Measurements from ENCODE around the gene DGKB. TPM values are rescaled to one million over a fixed set of nuclear protein-coding genes. Genes with fewer than 3 reads are reported as not detected.

DGKB gene
- total and polyA plus RNA-seq, 12 donors, result 0.07 to 5.8 (median 1.5) TPM; not detected in 3

DNA sequence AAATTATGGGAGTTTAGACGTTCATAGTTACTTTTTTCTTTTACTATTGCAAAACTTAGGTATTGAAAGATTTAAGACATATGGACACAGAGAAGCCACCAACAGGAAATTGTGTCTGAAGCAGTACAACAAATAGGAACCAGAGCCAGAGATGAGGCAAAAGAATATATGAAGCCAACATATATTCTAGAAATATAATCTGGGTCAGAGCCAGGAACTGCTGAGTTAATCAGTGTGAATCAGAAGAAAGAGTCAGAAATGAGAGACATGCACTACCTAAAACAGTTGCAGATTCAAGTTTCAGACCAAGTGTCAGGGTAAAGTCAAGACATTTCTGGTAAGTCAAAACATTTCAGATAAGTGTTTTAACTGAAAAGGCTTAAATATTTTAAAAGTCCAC, 67.7 kb downstream of the DGKB start:
- intact Hi-C loops (cut with DNase I), result no loop called here
- TF ChIP-seq, protein P1, sequence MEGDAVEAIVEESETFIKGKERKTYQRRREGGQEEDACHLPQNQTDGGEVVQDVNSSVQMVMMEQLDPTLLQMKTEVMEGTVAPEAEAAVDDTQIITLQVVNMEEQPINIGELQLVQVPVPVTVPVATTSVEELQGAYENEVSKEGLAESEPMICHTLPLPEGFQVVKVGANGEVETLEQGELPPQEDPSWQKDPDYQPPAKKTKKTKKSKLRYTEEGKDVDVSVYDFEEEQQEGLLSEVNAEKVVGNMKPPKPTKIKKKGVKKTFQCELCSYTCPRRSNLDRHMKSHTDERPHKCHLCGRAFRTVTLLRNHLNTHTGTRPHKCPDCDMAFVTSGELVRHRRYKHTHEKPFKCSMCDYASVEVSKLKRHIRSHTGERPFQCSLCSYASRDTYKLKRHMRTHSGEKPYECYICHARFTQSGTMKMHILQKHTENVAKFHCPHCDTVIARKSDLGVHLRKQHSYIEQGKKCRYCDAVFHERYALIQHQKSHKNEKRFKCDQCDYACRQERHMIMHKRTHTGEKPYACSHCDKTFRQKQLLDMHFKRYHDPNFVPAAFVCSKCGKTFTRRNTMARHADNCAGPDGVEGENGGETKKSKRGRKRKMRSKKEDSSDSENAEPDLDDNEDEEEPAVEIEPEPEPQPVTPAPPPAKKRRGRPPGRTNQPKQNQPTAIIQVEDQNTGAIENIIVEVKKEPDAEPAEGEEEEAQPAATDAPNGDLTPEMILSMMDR (IDR thresholded peaks at IDR 0.05), result no peak
- TF ChIP-seq POLR2A (IDR thresholded peaks at IDR 0.05), result no peak
- H3K4me1 ChIP-seq (replicated peaks in 1 of 2), result no peaks in the 10 kb centered on the region
- no peaks in the 10 kb centered on the region for H3K9me3 ChIP-seq (replicated peaks in 1 of 3)
- no peak overlapping the region for H3K27ac ChIP-seq
- WGBS, 4 donors, result 38 to 55% (median 44%) methylated on average over 1 of the region's 1 CpG
- DNase-seq, result no peak
- H3K36me3 ChIP-seq (replicated peaks in 1 of 2), result no peaks in the 10 kb centered on the region
- H3K4me3 ChIP-seq, result no peak overlapping the region
- no peaks in the 10 kb centered on the region for H3K27me3 ChIP-seq

DNA sequence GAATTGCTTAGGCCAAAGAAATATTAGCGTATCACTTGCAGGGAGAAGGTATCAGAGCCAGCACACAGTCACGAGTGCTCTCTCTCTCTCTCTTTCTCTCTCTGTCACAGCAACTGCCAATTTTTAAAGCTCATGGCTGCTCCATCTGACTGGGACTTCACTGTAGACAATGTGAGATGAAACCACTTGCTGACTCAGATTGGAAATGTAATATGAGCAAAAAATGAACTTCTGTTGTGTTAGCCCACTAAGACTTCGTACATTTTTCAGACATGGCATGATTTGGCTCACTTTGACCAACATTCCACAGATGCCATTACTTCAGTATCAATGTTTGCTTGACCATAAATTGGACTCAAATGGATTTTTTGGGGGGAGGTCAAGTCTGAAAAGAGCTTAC, 68.1 kb downstream of the DGKB start:
- intact Hi-C loops (cut with DNase I), result no loop called here
- Histone ChIP-seq H3K9me3 (replicated peaks in 1 of 3) (no peaks in the 10 kb centered on the region), H3K4me1 (replicated peaks in 1 of 2) (no peaks in the 10 kb centered on the region), H3K27ac (no peak overlapping the region), H3K4me3 (no peak overlapping the region), H3K36me3 (replicated peaks in 1 of 2) (no peaks in the 10 kb centered on the region), H3K27me3 (no peaks in the 10 kb centered on the region)
- 52 to 64% (median 63%) methylated on average over 3 of the region's 3 CpGs for WGBS, 4 donors
- no peak for TF ChIP-seq POLR2A (IDR thresholded peaks at IDR 0.05)
- TF ChIP-seq, protein P1 (IDR thresholded peaks at IDR 0.05), result no peak
- no peak for DNase-seq

DNA sequence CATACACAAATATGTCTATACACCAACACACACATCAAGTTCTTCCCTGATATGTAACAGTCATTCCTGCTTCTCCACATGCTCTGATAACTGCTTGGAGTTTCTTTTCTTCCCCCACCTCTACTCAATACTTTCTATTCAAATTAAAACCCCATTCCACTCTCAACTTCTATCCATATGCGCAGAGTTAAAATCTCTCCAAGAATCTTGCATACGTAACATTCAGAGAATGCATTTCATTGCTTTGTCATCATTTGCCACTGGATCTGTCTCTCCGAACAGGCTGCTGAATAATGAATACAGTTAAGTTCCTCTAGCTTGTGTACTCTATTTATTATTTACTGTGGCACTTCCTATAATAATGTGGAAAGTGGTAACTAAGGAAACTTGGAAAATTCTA, 68.8 kb downstream of the DGKB start:
- TF ChIP-seq, protein P1 (IDR thresholded peaks at IDR 0.05), result no peak
- TF ChIP-seq POLR2A (IDR thresholded peaks at IDR 0.05), result no peak
- H3K4me3 ChIP-seq, result no peak overlapping the region

DNA sequence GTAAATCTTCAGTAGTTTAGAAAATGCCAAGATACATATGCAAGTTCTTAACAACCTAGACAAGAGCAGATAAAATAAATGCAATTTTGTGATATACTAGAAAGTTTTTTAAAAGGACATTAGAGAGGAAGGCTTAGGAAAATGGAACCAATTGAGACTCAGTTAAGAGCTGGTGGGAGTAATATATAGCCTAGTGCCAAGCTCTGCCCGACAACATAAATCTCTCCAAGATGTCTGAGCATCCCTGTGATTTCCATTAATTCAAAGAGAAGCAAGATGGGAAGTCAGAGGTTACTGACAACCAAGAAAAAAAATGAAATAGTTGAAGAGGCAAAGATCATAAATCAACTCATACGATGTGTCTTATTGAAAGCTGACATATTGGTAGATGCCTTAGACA, 74.5 kb downstream of the DGKB start:
- Histone ChIP-seq H3K27me3 (no peaks in the 10 kb centered on the region), H3K4me3 (no peak overlapping the region), H3K36me3 (replicated peaks in 1 of 2) (no peaks in the 10 kb centered on the region), H3K9me3 (replicated peaks in 1 of 3) (no peaks in the 10 kb centered on the region), H3K4me1 (replicated peaks in 1 of 2) (no peaks in the 10 kb centered on the region), H3K27ac (no peak overlapping the region)
- DNase-seq, result no peak
- TF ChIP-seq, protein P1 (IDR thresholded peaks at IDR 0.05), result no peak
- TF ChIP-seq POLR2A (IDR thresholded peaks at IDR 0.05), result no peak
- intact Hi-C loops (cut with DNase I), result no loop called here
- WGBS, 4 donors, result 36 to 68% (median 63%) methylated on average over 2 of the region's 2 CpGs

More for the DNA sequence above, 68.8 kb downstream of the DGKB start:
- Histone ChIP-seq H3K9me3 (replicated peaks in 1 of 3) (no peaks in the 10 kb centered on the region), H3K27ac (no peak overlapping the region), H3K4me1 (replicated peaks in 1 of 2) (no peaks in the 10 kb centered on the region), H3K27me3 (no peaks in the 10 kb centered on the region), H3K36me3 (replicated peaks in 1 of 2) (no peaks in the 10 kb centered on the region)
- intact Hi-C loops (cut with DNase I), result no loop called here
- DNase-seq, result no peak
- WGBS, 4 donors, result 77 to 83% (median 79%) methylated on average over 3 of the region's 3 CpGs

Data from adrenal gland (tissue), 12 donors.